Choroid plexus epithelial cell (primary cell): ENCODE results near the gene TNNT3.
"Not testable (repeated sequence)": the region's sequence is repeated elsewhere in the genome, so short reads cannot be mapped to it uniquely, and the experiment has no call there.

Experiments used
- DNase-seq: peaks from one replicate; pipeline ENCODE4 v3.0.0-alpha.2; 2010; ENCODE audit warnings: low read depth
- H3K4me3 ChIP-seq: 2 replicates; pipeline ENCODE4 v1.5.1; 2011; ENCODE audit warnings: low read depth, mild to moderate bottlenecking, control low read depth, low read length, moderate library complexity
- CTCF ChIP-seq: conservative IDR thresholded peaks from 2 replicates; pipeline ENCODE4 v1.5.1; 2011; ENCODE audit warnings: low read depth, mild to moderate bottlenecking, control low read depth, inconsistent platforms, low read length, moderate library complexity

The TNNT3 gene

GRCh38 chr11:1919391-1920127, at the start of gene TNNT3:
TNNT3 (plus strand) TSS chr11:1919703; CDS start chr11:1922875, 3,172 bp downstream.
- H3K4me3 ChIP-seq: no peak within 1 kb of the TSS
- TF ChIP-seq CTCF: no peak
- DNase-seq: no peak

GRCh38 chr11:1870326-1870696, 49.2 kb upstream of the TNNT3 start:
- TF ChIP-seq CTCF: no peak
- no peak for DNase-seq
- H3K4me3 ChIP-seq: no peak overlapping the region

GRCh38 chr11:1870721-1871466, 48.6 kb upstream of the TNNT3 start:
- no peak for TF ChIP-seq CTCF
- DNase-seq: no peak

GRCh38 chr11:1871531-1871930, 48.0 kb upstream of the TNNT3 start:
- no peak for DNase-seq
- H3K4me3 ChIP-seq: no peak overlapping the region
- TF ChIP-seq CTCF: no peak

More at GRCh38 chr11:1870721-1871466, 48.6 kb upstream of the TNNT3 start:
- H3K4me3 ChIP-seq: no peak overlapping the region

GRCh38 chr11:1872267-1872985, 47.1 kb upstream of the TNNT3 start:
- H3K4me3 ChIP-seq: no peak overlapping the region
- DNase-seq: no peak
- no peak for TF ChIP-seq CTCF

- no peak overlapping the region for H3K4me3 ChIP-seq
- TF ChIP-seq CTCF: no peak
- DNase-seq: peak; percentile 54
Measured at GRCh38 chr11:1873048-1873812, 46.3 kb upstream of the TNNT3 start.

- not testable (repeated sequence) for H3K4me3 ChIP-seq, DNase-seq
Measured at GRCh38 chr11:1873813-1874150, 45.7 kb upstream of the TNNT3 start.

GRCh38 chr11:1874441-1875092, 44.9 kb upstream of the TNNT3 start:
- H3K4me3 ChIP-seq: not testable (repeated sequence)

More at GRCh38 chr11:1874441-1875092, 44.9 kb upstream of the TNNT3 start:
- DNase-seq: not testable (repeated sequence)
